Hepatocyte (in vitro differentiated cells): Measurements from ENCODE around the gene KDM3B. TPM values are rescaled to one million over a fixed set of nuclear protein-coding genes. Genes with fewer than 3 reads are reported as not detected.

Experiments used
- DNase-seq: peaks from one replicate; pipeline ENCODE4 v3.0.0-alpha.2; 2016; ENCODE audit warnings: low spot score
- H2AFZ ChIP-seq: fragments of 200-600 bp; sonication (generic); 2 replicates; pipeline ENCODE4 v1.6.0; 2016; ENCODE audit warnings: antibody characterized with exemption, mild to moderate bottlenecking
- H3K27ac ChIP-seq: fragments of 200-600 bp; sonication (generic); 2 replicates; pipeline ENCODE4 v1.5.1; 2016; ENCODE audit warnings: mild to moderate bottlenecking
- H3K27me3 ChIP-seq: fragments of 200-600 bp; sonication (generic); 2 replicates; pipeline ENCODE4 v1.6.1; 2016
- H3K36me3 ChIP-seq: fragments of 200-600 bp; sonication (generic); replicated peaks from 2 replicates; pipeline ENCODE4 v1.5.1; 2016; ENCODE audit warnings: low read depth; ENCODE audit not compliant: insufficient read depth
- H3K4me1 ChIP-seq: fragments of 200-600 bp; sonication (generic); 2 replicates; pipeline ENCODE4 v1.5.1; 2016; ENCODE audit warnings: mild to moderate bottlenecking, moderate library complexity; ENCODE audit not compliant: insufficient read depth
- H3K4me2 ChIP-seq: fragments of 200-600 bp; sonication (generic); 2 replicates; pipeline ENCODE4 v1.6.0; 2016
- H3K4me3 ChIP-seq: fragments of 200-600 bp; sonication (generic); 2 replicates; pipeline ENCODE4 v1.5.1; 2016; ENCODE audit warnings: mild to moderate bottlenecking
- H3K79me2 ChIP-seq: fragments of 200-600 bp; sonication (generic); 2 replicates; pipeline ENCODE4 v1.6.0; 2017; ENCODE audit warnings: mild to moderate bottlenecking
- H3K9me2 ChIP-seq: fragments of 200-600 bp; sonication (generic); replicated peaks from 2 replicates; pipeline ENCODE4 v1.6.0; 2017; ENCODE audit warnings: mild to moderate bottlenecking; ENCODE audit not compliant: insufficient read depth
- H3K9me3 ChIP-seq: fragments of 200-600 bp; sonication (generic); 2 replicates; pipeline ENCODE4 v1.5.1; 2016; ENCODE audit warnings: low read depth, mild to moderate bottlenecking
- H4K20me1 ChIP-seq: fragments of 200-600 bp; sonication (generic); 2 replicates; pipeline ENCODE4 v1.6.0; 2016; ENCODE audit warnings: mild to moderate bottlenecking; ENCODE audit not compliant: insufficient read depth, poor library complexity, severe bottlenecking
- EZH2 ChIP-seq: fragments of 200-600 bp; sonication (generic); IDR thresholded peaks from 2 replicates; pipeline ENCODE4 v1.6.1; 2016; ENCODE audit warnings: antibody characterized with exemption, mild to moderate bottlenecking, borderline replicate concordance
- EZH2phosphoT487 ChIP-seq: fragments of 200-600 bp; sonication (generic); IDR thresholded peaks from one replicate; pipeline ENCODE4 v1.6.1; 2018; ENCODE audit warnings: antibody characterized with exemption, mild to moderate bottlenecking, low read depth, moderate library complexity; ENCODE audit not compliant: unreplicated experiment, severe bottlenecking
- WGBS: methylation state at CpG from one replicate; pipeline ENCODE4 v1.1.6; 2016; ENCODE audit warnings: low lambda C conversion rate; ENCODE audit errors: missing lambda C conversion rate; 5-methylcytosine and 5-hydroxymethylcytosine counted together
- polyA plus RNA-seq: library from polyadenylated mRNA; unstranded; fragments of >200 nt; fragmentation: Nextera tagmentation; extraction: Ambion mirVana; gene quantifications from 2 replicates; pipeline ENCODE4 v1.2.1, GENCODE V29; 2016
- total RNA-seq: library from RNA; depleted of rRNA; stranded (reverse); fragments of >200 nt; gene quantifications from 2 replicates; pipeline ENCODE4 v1.2.3, GENCODE V29; 2014
- TF ChIP-seq, protein P1 (sequence below): fragments of 200-600 bp; sonication (generic); IDR thresholded peaks from 2 replicates; pipeline ENCODE4 v1.5.1; 2016; ENCODE audit warnings: antibody characterized with exemption, mild to moderate bottlenecking; ENCODE audit not compliant: poor library complexity

KDM3B gene
- total and polyA plus RNA-seq, 2 experiments from 2014 or later: 22.1 to 67.8 TPM

DNA sequence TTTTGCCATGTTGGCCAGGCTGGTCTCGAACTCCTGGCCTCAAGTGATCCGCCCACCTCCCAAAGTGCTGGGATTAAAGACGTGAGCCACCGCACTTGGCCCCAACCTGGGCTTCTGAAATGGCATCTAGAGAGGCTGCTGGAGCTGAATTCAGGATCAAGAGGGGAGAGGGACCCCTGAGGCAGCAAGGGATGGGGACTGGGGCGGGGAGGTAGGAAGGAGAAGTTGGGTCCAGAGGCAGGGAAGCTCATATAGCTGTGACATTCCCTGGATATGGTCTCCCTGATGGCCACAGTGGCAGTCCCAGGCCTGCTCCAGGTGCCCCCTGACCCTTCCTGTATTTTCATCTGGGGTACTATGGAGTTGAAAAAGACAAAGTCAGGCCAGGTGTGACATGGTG is 98.5 kb downstream of the KDM3B start:
- 97% methylated on average over 5 of the region's 5 CpGs for whole genome bisulfite sequencing
- no peak for DNase-seq
- Histone ChIP-seq H3K4me1 (no peaks in the 10 kb centered on the region), H3K9me2 (no peaks in the 10 kb centered on the region), H3K4me2 (no peak overlapping the region), H3K27ac (no peak overlapping the region), H3K4me3 (no peak overlapping the region), H2AFZ (no peak overlapping the region), H3K9me3 (no peaks in the 10 kb centered on the region), H3K36me3 (no peaks in the 10 kb centered on the region), H3K27me3 (no peaks in the 10 kb centered on the region), H3K79me2 (no peaks in the 10 kb centered on the region), H4K20me1 (no peaks in the 10 kb centered on the region)
- no peak for TF ChIP-seq EZH2phosphoT487
- TF ChIP-seq, protein P1, sequence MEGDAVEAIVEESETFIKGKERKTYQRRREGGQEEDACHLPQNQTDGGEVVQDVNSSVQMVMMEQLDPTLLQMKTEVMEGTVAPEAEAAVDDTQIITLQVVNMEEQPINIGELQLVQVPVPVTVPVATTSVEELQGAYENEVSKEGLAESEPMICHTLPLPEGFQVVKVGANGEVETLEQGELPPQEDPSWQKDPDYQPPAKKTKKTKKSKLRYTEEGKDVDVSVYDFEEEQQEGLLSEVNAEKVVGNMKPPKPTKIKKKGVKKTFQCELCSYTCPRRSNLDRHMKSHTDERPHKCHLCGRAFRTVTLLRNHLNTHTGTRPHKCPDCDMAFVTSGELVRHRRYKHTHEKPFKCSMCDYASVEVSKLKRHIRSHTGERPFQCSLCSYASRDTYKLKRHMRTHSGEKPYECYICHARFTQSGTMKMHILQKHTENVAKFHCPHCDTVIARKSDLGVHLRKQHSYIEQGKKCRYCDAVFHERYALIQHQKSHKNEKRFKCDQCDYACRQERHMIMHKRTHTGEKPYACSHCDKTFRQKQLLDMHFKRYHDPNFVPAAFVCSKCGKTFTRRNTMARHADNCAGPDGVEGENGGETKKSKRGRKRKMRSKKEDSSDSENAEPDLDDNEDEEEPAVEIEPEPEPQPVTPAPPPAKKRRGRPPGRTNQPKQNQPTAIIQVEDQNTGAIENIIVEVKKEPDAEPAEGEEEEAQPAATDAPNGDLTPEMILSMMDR: no peak
- TF ChIP-seq EZH2: no peak

DNA sequence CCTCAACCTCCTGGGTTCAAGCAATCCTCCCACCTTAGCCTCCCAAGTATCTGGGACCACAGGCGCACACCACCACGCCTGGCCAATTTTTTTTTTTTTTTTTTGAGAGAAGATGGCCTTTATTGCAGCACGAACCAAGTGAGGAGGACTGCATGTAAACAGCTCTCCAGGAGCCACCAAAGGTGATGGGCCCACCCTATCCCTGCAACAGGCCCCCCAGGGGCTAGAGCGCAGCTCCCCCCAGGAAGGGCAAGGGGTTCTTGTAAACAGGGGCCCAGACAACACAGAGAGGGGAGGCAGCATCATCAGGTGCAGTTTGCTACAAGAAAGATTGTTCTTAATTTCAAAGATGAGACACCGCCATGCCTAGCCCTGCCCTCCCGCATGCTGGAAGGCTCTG is 100.2 kb downstream of the KDM3B start:
- Histone ChIP-seq H3K4me3 (no peak overlapping the region), H3K27me3 (no peaks in the 10 kb centered on the region), H4K20me1 (no peaks in the 10 kb centered on the region), H3K36me3 (no peaks in the 10 kb centered on the region), H2AFZ (no peak overlapping the region), H3K9me3 (no peaks in the 10 kb centered on the region), H3K4me2 (no peak overlapping the region), H3K4me1 (no peaks in the 10 kb centered on the region), H3K9me2 (no peaks in the 10 kb centered on the region), H3K27ac (no peak overlapping the region), H3K79me2 (no peaks in the 10 kb centered on the region)
- 90% methylated on average over 6 of the region's 6 CpGs for WGBS
- TF ChIP-seq, protein P1: no peak
- TF ChIP-seq EZH2: no peak
- TF ChIP-seq EZH2phosphoT487: no peak
- no peak for DNase-seq

DNA sequence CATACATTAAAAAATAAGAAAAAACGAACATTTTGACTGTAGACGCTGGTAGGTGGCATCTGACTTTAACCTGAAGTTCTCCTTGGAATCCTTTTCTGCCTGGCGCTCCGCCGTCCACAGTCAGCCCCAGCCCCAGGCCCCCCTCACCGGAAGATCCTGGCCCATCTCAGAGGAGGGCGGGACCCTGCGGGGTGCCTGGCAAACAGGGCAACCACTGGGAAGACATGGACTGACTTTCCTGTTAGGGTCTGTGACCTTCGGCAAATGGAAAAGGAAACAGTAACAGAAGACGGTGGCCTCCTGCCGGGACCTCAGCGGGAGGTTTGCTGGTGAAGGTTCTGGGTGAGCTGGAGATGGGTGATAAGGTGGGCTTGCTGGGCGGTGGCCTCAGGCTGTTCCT is 101.1 kb downstream of the KDM3B start:
- Histone ChIP-seq H3K27ac (no peak overlapping the region), H3K4me1 (no peaks in the 10 kb centered on the region), H4K20me1 (no peaks in the 10 kb centered on the region), H3K79me2 (no peaks in the 10 kb centered on the region), H3K9me3 (no peaks in the 10 kb centered on the region), H3K36me3 (no peaks in the 10 kb centered on the region), H2AFZ (no peak overlapping the region), H3K4me2 (no peak overlapping the region), H3K27me3 (no peaks in the 10 kb centered on the region), H3K9me2 (no peaks in the 10 kb centered on the region), H3K4me3 (no peak overlapping the region)
- WGBS: 91% methylated on average over 13 of the region's 13 CpGs
- no peak for DNase-seq
- TF ChIP-seq EZH2phosphoT487: no peak
- TF ChIP-seq, protein P1: no peak
- no peak for TF ChIP-seq EZH2

DNA sequence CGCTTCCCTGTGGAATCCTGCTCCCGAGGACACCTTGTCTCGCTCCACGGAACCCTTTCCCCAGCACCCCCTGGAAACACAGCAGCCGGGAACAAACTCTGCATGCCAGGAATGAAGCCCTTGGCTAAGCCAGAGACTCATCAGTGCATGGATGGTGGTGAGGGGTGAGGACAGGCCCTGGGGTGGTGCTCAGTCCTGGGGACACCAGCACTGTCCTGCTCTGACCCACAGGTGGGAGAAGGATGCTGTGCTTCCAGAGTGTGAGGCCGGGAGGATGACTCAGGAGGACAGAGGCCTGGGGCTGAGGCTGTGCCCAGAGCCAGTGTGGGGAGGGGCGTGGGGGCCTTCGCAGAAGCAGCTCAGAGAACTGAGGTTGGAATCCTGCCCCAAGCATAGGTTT is 101.6 kb downstream of the KDM3B start:
- no peak overlapping the region for H3K27ac ChIP-seq
- H3K79me2 ChIP-seq: no peaks in the 10 kb centered on the region
- no peak overlapping the region for H2AFZ ChIP-seq
- TF ChIP-seq, protein P1: no peak
- no peak for TF ChIP-seq EZH2phosphoT487
- no peak for TF ChIP-seq EZH2
- no peak overlapping the region for H3K4me3 ChIP-seq
- H3K4me2 ChIP-seq: no peak overlapping the region
- H3K4me1 ChIP-seq: no peaks in the 10 kb centered on the region
- WGBS: 90% methylated on average over 8 of the region's 8 CpGs
- no peaks in the 10 kb centered on the region for H3K36me3 ChIP-seq
- H3K9me3 ChIP-seq: no peaks in the 10 kb centered on the region
- H3K27me3 ChIP-seq: no peaks in the 10 kb centered on the region
- no peaks in the 10 kb centered on the region for H4K20me1 ChIP-seq
- no peak for DNase-seq
- no peaks in the 10 kb centered on the region for H3K9me2 ChIP-seq
